Smooth muscle cell of trachea (primary cell): ENCODE measurements around the gene TMTC1. TPM values are rescaled to one million over a fixed set of nuclear protein-coding genes. Genes with fewer than 3 reads are reported as not detected.

ENCODE experiments used
- total RNA-seq: library from RNA; depleted of rRNA; stranded (reverse); fragments of >200 nt; gene quantifications from 2 replicates; pipeline ENCODE4 v1.2.1, GENCODE V29; 2014

TMTC1 gene
- 44.1 and 125 TPM in 2 replicates for total RNA-seq

DNA sequence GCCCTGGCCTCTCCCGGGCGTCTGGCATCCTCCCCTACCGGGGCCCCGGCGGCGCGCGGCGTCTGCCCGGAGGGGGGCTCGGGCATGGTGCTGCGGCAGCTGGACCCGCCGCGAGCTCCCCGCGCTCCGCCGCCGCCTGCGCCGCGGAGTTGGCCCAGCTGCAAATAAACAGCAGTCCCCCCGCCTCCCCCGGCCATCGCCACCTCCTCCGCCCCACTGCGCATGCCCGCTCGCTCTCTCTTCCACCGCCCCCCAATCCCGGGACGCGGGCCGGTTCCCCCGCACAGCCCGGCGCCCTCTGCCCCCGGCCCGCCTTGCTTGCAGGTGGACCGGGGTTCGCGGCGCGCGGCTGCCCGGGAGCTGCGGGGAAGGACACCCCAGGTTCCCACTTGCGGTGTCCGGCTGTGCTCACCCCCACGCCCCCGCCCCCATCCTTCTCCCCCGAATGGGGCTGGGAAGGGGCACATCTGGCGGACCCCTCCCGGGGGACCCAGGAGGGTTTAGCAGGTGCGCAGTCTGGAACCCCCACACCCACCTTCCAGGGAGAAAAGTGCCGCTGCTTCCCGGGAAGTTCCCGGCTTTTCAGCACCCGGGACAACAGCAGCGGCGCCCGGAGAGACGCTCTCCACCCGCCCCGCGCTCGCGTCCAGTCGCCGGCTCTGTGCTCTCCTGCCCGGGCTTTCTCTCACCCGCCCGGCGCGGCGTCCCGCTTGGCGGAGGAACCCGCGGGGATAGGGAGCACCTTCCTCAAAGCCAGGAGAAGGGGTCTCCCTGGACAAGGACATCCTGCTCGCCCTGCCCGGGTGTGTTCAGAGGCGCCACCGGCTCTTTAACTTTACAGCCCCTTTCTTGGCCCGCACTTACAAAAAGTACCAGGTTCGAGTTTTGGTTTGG is at the start of gene TMTC1:
TSS of gene TMTC1 (minus strand) at position 170 of the 894 bp plus-strand sequence. CDS start 191 bp downstream, outside the sequence.

DNA sequence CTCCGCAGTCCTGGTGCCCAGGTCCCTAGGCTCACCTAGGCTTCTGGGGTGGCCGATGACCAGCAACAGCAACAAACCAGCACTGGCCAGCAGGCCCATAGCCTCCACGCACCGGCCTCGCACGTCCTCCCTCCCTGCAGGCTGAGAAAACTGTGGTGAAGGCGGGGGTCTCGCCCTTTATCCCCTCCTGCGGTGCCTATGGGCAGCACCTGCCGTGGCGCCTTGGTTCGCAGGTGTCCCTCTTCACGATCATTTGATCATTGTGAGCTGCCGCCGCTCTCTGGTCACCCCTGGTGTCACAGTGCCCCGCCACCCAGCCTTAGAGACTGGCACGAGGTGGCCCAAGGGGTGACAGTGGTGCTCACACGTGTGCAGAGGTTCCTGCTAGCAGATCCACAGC is 286.2 kb downstream of the TMTC1 start, which contains the start of gene OVCH1:
TSS of gene OVCH1 (minus strand) at position 99 of the 400 bp plus-strand sequence. CDS start at position 99, 0 bp downstream.

